Naive B cell (primary cell): ENCODE measurements around the gene TYR. TPM values are rescaled to one million over a fixed set of nuclear protein-coding genes. Genes with fewer than 3 reads are reported as not detected.
"Not testable (repeated sequence)": the region's sequence is repeated elsewhere in the genome, so short reads cannot be mapped to it uniquely, and the experiment has no call there.

Experiments used
- ATAC-seq, 2 donors: fragments of 150-1000 bp; cut with Tn5 transposase; 2 replicates each; pipeline ENCODE4 v1.10.0; 2021; ENCODE audit warnings: low read depth in 2 of 2, mild to moderate bottlenecking in 2 of 2, moderate library complexity in 2 of 2
- DNase-seq: peaks from one replicate; pipeline ENCODE4 v3.0.0; 2022
- H3K27ac Mint-ChIP-seq, 6 donors: one replicate each; pipeline ENCODE4 v1.8.0; 2020 to 2022; ENCODE audit warnings: mild to moderate bottlenecking in 6 of 6, mixed read lengths in 6 of 6, moderate library complexity in 5 of 6, inconsistent platforms in 2 of 6
- H3K27me3 Mint-ChIP-seq, 3 donors: one replicate each; pipeline ENCODE4 v1.8.0; 2021 to 2022; ENCODE audit warnings: mixed read lengths in 3 of 3, mild to moderate bottlenecking in 1 of 3
- H3K36me3 Mint-ChIP-seq, 2 donors: one replicate each; pipeline ENCODE4 v1.8.0; 2020 to 2022; ENCODE audit warnings: mixed read lengths in 2 of 2, inconsistent platforms in 1 of 2, mild to moderate bottlenecking in 1 of 2
- H3K4me1 Mint-ChIP-seq, 3 donors: one replicate each; pipeline ENCODE4 v1.8.0; 2020 to 2022; ENCODE audit warnings: mixed read lengths in 3 of 3, inconsistent platforms in 1 of 3, mild to moderate bottlenecking in 1 of 3, moderate library complexity in 1 of 3
- H3K4me3 Mint-ChIP-seq, 8 donors: one replicate each; pipeline ENCODE4 v1.8.0; 2020 to 2022; ENCODE audit warnings: mild to moderate bottlenecking in 8 of 8, mixed read lengths in 8 of 8, moderate library complexity in 8 of 8, inconsistent platforms in 2 of 8
- H3K9me3 Mint-ChIP-seq, 7 donors: one replicate each; pipeline ENCODE4 v1.8.0; 2020 to 2022; ENCODE audit warnings: mixed read lengths in 7 of 7, mild to moderate bottlenecking in 5 of 7, inconsistent platforms in 2 of 7, moderate library complexity in 1 of 7
- polyA plus RNA-seq, 6 donors: library from polyadenylated mRNA; unstranded; fragments of 300-500 nt; fragmentation: Illumina TruSeq; gene quantifications; one replicate each; pipeline ENCODE4 v1.2.3, GENCODE V29; 2021; ENCODE audit warnings: low read depth in 6 of 6

The TYR gene
- polyA plus RNA-seq, 6 donors from 2014 or later, result not detected

GRCh38 chr11:89340450-89340849 is 162.8 kb downstream of the TYR start:
- H3K4me1 Mint-ChIP-seq, ATAC-seq, H3K27me3 Mint-ChIP-seq, DNase-seq, H3K9me3 Mint-ChIP-seq, H3K27ac Mint-ChIP-seq, H3K36me3 Mint-ChIP-seq, H3K4me3 Mint-ChIP-seq: not testable (repeated sequence)

DNA sequence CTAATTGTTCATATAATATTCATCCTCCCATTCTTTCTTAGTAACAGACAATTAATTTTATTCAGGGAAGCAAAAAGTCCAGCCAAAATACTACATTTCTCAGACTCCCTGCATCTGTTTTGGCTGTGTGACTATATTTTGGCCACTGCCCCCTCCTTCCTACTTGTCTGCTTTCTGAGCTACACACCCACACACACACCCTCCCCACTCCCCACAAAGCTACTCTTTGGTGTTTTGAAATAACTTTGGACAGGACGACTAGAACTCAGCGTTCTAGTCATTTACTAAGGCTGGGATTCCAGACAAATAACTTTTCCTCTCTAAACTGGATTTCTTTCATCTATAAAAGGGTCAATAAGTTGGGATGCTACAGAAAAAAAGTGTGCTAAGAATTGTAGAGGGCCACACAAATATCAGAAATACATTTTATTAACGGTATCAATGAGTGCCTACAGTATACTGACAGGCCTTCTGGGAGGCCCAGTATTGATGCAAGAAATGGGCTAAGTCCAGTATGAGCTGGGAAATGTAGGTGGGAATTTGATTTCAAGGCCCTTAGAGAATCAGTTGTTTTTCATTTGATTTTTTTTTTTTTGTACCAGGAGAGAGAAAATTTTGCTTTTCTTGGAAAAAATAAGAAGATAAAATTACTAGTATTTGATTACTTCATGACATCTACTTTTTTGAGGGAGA is 165.4 kb downstream of the TYR start:
- not testable (repeated sequence) for H3K27ac Mint-ChIP-seq

More for the DNA sequence above, 165.4 kb downstream of the TYR start:
- H3K4me1 Mint-ChIP-seq, H3K9me3 Mint-ChIP-seq, DNase-seq, ATAC-seq, H3K27me3 Mint-ChIP-seq, H3K4me3 Mint-ChIP-seq, H3K36me3 Mint-ChIP-seq: not testable (repeated sequence)

Other genes with a start within 250 kb of the TYR start
- not detected for gene GRM5, start 111.9 kb upstream of the TYR start, polyA plus RNA-seq